ENCODE data around the gene PAF1.
"Not testable (repeated sequence)": the region's sequence is repeated elsewhere in the genome, so short reads cannot be mapped to it uniquely, and the experiment has no call there.

The PAF1 gene

DNA sequence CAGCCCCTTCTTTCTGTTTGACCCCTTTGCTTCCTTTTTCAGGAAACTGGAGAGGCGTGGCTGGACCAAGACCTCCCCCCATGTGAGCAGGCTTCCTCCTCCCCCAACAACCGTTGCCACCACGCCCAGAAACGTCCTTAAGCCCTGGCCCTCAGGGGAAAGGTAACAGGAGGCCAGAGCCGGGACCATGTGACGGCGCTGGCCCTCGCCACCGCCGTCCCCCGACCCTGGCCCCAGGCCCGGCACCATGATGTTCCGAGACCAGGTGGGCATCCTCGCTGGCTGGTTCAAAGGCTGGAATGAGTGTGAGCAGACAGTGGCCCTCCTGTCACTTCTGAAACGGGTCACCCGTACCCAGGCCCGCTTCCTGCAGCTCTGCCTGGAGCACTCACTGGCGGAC, 34.3 kb downstream of the PAF1 start:
- in situ Hi-C loops (cut with HindIII; ENCODE audit: low sequenced_read_pairs) = no loop called here

DNA sequence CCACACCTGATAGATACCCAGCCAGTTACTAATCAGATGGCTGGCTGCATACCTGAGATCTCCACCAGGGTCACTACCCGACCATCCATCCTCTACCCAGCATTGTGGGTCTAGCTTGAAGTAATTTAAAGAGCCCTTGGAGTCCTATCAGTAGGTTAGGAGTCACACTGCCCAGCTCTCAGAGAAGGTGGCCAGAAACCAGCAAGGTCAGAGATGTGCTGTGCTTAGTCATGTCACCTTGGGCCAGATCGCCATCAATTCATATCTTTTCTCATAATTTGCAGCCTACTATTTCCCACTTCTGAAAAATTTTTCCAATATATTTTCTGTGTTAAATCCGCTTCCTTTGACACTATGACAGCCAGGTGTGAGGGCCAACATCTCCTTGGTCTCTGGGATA, 34.8 kb downstream of the PAF1 start:
- in situ Hi-C loops (cut with HindIII; ENCODE audit: low sequenced_read_pairs) = no loop called here

DNA sequence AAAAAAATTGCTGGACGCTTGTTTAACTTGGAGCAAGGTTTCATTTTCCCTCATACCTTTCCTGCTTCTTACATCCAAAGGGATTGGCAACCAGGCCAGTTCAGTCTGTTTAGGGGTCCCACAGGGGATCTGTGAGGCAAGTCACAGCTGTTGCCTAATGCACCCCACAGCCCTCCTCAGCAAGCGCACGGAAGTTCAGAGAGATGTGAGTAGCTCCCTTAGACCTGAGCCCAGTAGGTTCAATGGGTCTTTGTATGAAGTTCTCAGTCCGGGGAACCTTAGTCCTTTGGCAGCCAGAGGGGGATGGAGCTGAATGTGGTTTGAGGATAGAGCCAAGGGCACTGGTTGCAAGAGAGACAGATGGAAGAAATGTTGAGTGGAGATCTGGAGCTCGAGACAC, 35.7 kb downstream of the PAF1 start:
- in situ Hi-C loops (cut with HindIII; ENCODE audit: low sequenced_read_pairs) = no loop called here

DNA sequence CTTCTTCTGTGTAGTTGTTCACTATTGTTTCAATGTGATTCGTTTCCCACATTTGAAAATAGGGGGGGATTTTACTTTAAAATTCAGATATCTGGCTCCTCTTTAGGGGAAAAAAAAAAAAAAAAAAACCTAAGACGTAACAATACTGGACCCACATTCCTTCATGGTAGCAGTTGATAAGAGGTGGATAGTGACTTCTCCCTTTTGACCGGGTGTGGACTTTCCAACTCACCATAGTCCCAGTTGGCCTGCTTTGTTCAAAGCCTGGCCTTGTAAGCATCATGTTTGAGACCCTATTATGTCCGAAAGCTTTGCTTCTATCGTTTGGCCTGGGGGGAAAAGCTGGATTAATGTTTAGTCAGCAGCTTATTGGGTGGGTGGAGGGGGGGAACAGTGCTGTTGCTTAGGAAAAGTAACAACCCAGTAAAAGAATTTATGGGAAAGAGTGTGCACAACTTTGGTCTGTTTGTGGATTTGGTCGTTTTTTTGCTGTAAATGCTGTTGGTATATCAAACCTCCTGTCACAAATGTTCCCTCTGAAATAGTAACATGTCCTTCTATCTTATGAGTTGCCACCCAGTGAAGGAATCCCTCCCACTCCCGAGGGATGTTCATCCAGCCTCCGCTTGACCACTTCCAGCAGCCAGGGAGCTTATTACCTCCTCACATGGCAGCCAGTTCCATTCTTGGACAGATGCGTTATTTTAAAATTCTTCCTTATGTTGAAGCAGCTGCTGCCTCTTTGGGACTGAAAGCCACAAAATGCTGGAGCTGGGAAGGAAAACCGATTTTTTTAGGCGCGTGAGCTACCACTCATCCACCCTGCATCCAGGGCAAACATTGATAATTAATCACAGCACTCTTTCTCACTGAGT, 38.3 kb downstream of the PAF1 start:
- in situ Hi-C loops (cut with HindIII; ENCODE audit: low sequenced_read_pairs) = no loop called here

DNA sequence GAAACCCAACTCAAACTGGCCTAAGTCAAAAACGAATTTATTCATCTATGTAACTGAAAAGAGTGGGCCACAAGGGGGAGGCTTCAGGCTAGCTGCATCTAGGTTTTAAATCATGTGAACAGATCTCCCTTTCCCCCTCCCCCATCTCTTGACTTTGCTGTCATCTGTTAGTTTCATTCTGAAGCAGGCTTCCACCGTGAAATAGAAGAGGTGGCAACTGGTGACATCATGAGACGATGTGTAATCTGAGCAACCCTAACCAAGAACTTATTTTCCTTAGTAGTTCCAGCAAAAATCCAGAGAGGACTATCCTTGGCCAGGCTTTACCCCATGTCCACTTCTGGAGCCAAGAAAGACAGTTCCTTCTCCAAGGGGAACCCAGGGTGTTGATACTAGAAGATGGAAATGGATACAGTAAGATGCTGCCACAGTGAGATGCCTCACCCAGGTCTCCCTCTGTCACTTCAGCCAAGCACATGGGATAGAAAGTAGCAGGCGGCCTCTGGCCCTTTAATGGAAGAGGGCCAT, 39.3 kb downstream of the PAF1 start:
- in situ Hi-C loops (cut with HindIII; ENCODE audit: low sequenced_read_pairs) = no loop called here

DNA sequence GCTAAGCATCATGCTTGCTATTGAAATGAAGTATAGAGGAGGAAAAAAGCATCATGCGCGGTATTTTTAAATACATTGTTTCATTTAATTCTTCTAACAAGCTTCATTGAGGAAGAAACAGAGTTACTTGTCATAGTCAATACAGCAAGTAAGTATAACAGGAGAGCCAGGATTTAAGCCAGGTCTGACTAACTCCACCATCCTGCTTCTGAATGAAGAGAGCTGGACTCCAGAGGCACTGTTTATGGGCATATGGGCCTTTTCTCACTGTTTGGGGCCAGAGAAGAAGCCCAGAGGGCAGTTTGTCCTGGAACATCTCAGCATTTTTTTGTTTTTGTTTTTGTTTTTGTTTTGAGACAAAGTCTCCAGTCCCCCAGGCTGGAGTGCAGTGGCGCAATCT, 40.8 kb downstream of the PAF1 start:
- in situ Hi-C loops (cut with HindIII; ENCODE audit: low sequenced_read_pairs) = no loop called here

DNA sequence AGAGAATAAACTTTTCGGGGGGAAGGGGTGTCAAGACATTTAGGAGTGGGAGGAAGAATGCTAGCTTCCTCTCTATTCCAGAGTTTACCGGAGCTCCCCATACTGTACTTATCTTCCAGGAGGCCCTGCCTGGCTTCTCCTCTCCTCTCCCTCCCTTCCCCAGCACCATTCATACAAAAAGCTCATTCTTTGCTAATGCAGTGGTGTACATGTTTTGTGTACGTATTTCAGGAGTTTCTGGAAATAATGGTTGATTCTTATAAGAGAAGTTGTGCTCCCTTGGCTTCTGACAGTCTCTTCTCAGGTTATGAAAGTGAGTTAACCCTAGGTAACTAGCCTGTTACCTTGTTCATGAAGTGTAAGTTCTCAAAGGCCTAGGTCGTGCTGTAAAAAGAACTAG, 41.6 kb downstream of the PAF1 start:
- in situ Hi-C loops (cut with HindIII; ENCODE audit: low sequenced_read_pairs) = no loop called here

DNA sequence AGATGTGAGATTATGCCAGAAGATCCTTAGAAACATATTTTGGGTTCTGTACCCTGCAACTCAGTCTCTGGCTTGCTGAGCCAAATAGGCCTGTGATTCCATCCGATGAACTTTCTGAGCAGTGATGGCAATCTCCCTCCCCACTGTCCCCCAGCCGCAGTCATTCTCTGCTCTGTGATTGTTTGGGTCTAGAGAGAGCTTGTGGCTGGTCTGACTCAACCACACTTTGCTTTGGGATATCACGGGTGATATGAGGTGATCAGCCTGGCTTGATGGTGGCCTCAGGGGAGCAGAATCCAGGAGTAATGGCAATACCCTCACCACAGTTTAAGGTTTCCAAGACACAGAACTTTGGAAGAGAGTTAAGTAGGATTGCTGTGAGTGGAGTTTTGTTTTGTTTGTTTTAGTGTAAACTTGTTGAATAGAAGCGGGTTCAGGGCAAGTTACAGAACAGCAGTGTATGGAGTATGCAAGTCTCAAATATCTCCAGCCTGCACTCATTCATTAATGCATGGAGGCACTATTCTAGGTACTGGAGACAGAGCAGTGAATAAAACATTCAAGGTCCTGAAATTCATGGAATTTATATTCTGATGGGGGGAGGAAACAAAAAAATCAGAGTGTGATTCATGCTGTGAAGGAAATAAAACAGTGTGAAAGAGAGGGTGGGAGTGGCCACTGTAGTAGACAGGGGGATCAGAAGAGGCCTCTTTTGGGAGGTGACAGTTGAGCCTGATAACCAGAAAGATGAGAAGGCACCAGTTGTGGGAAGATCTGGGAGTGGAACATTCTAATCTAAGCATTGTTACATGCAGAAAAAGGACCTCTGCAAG, 43.4 kb downstream of the PAF1 start:
- in situ Hi-C loops (cut with HindIII; ENCODE audit: low sequenced_read_pairs) = no loop called here

DNA sequence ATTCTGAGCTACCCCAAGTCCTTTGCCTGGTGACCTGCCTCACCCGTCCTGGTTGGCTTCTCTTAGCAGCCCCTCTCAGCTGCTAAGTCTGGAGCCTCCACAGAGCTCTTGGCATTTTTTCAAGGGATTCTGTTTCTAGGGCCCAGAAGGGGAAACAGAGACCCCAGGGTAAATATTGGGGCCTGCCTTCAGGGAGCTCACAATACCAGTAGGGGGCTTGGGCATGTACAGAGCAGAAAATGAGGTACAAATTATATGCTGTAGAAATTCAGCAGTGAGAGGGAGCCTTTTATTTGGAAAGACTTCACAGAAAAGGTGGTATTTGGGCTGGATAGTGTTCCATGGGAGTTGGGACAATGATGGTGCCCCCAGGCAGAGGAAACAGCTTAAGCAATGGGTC, 45.0 kb downstream of the PAF1 start:
- in situ Hi-C loops (cut with HindIII; ENCODE audit: low sequenced_read_pairs) = no loop called here

DNA sequence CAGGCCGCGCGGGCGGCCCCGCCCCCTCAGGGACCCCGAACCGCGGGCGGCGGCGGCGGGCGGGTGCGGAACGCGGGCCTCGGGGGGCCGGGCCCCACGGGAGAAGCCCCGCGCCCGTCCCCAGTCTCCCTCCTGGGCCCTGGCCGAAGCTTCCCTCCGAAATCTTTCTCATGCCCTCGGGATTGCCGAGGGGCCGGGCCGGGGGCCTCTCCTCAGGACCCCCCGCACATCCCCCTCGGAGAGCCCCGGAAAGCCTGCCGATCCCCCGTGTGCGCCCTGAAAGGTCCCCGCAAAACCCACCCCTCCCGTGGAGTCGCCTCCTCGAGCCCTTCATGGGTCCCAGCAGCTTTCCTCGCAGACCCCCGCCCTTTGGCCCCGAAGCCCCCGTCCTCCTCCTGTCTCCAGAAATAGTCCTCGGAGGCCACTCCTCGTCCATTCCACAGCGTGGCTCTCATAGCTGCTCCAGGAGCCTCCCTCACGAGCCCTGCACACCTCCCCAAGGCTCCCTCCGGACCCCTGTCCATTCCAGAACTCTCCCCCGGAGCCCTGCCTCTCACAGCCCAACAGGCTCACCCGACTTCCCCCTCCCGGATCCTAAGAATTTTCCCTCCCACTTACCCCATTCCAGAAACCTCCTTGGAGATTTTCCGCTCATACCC, 48.1 kb downstream of the PAF1 start:
- in situ Hi-C loops (cut with HindIII; ENCODE audit: low sequenced_read_pairs) = no loop called here

DNA sequence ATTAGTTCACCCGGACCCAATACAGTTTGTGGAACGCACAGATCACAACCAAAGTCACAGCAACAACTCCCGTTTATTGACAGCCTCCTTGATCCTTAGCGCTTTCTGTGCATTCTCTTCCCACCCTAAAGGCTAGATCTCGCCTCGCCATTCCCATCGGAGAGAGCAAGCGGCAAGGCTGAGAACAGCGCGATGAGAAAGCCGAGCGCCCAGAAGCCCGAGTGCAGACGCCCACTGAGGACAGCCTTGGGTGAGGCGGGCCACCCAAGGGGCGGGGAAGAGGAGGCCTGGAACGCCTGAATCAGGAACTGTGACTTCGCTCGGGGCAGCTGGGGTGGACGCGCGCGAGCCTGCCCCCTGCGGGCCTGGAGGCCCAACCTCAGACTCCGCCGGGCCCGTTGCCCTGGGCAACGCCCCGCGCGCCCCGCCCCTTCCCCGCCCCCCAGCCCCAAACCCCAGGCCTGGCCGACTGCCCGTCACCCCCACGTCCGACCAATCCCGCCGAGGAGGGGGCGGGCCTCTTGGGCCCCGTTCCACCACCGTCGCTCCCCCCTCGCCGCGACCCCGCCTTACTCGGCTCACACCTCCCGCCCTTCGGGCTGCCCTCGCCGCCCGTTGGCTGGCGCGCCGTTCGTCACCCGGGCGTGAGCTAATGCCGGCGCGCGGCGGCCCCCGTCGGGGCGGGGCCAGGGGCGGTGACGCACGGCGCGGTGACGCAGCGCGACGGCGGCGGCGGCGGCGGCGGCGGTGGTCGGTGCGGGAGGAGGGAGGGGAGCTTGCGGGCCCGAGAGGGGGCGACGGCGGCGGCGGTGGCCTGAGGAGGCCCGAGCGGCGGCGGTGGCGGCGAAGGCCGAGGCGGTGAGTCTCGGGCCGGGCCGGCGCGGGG, 48.9 kb downstream of the PAF1 start, which contains the start of gene SAMD4B:
SAMD4B (plus strand) TSS at position 703 of the 886 bp plus-strand sequence. CDS start 14,473 bp downstream, outside the sequence.
- in situ Hi-C loops (cut with HindIII; ENCODE audit: low sequenced_read_pairs) = no loop called here

DNA sequence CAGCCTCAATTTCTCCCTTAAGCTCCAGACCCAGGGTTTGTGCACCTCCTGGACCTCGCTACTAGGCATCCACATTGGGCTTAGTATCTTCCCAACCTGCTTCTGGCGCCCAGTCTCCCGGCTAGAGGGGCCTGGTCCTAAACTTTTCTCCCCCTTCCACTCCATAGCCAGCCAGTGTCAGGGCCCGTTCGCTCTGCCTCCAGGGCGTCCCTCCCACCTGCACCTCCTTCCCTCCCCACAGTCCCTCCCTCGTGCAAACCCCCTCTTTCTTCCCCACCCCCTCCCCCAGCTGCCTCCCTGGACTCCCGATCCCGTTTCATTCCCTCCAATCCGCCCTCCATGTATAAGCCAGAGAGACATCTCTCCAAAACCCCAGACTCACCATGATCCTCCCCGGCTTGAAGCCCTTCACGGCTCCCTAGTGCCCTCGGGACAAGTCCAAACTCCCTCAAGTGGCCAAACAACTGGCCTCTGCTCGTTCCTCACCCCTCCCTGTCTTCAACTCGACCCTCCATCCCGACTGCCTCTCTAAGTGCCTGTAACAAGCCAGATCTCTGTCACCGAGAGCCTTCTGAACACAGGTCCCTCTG, 49.7 kb downstream of the PAF1 start:
- in situ Hi-C loops (cut with HindIII; ENCODE audit: low sequenced_read_pairs) = no loop called here

DNA sequence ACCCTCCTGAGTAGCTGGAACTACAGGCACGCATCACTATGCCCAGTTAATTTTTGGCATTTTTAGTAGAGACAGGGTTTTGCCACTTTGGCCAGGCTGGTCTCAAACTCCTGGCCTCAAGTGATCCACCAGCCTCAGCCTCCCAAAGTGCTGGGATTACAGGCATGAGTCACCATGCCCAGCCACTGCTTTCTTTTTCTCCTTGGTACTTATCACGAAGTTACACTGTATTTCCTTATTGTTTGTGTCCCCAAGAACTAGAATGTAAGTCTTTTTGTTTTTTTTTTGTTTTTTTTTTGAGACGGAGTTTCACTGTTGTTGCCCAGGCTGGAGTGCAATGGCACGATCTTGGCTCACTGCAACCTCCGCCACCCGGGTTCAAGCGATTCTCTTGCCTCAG, 50.8 kb downstream of the PAF1 start:
- in situ Hi-C loops (cut with HindIII; ENCODE audit: low sequenced_read_pairs) = not testable (repeated sequence)

DNA sequence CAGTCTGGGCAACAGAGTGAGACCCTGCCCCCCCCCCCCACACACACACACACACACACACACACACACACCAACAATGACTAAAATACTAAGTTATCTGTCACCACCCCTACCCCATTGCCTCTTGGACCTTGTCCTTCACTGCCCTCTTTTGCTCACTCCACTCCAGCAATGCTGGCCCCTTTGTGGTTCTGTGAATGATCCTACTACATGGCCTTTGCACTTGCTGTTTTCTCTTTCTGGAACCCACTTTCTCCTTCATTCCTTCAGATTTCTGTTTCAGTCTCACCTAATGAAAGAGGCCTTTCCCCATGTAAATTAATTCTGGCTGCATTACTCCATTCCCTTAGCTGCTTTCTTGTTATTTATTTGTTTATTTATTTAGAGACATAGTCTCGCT, 51.2 kb downstream of the PAF1 start:
- in situ Hi-C loops (cut with HindIII; ENCODE audit: low sequenced_read_pairs) = no loop called here

DNA sequence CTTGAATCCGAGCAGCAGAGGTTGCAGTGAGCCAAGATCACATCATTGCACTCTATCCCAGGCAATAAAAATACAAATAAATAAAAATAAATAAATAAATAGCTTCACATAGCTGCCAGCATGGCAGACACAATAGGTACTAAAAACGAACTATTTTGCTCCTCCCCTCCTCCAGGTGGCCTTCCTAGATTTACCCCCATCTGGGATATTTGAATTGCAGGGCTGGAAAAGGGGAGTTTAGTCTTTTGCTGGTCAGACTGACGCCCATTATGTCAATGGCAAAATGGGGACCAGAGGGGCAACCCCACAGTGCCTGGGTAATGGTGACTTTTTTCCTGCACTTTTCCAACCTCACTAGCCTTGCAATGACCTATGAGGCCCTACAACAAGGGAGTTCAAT, 54.4 kb downstream of the PAF1 start:
- in situ Hi-C loops (cut with HindIII; ENCODE audit: low sequenced_read_pairs) = no loop called here
